Esophagus squamous epithelium (tissue), 5 donors: ENCODE results near the gene KIAA0319L. TPM values are rescaled to one million over a fixed set of nuclear protein-coding genes. Genes with fewer than 3 reads are reported as not detected.

Experiments used
- DNase-seq: peaks from one replicate; lab custom pipeline; 2025; lab: John Stamatoyannopoulos, UW
- H3K27ac ChIP-seq, 4 donors: fragments of 200-600 bp; sonication (generic); one replicate each; pipeline ENCODE4 v1.5.1; 2016 to 2019; ENCODE audit warnings: mild to moderate bottlenecking in 1 of 4
- H3K27me3 ChIP-seq, 4 donors: fragments of 200-600 bp; sonication (generic); 1 replicate in 3 of 4; 2 replicates in 1 of 4; pipeline versions ENCODE4 v1.5.1 to v1.6.0; 2017 to 2021; ENCODE audit warnings: antibody characterized with exemption in 1 of 4
- H3K36me3 ChIP-seq, 3 donors: fragments of 200-600 bp; sonication (generic); one replicate each; pipeline ENCODE4 v1.5.1; 2016 to 2019
- H3K4me1 ChIP-seq, 3 donors: fragments of 200-600 bp; sonication (generic); one replicate each; pipeline ENCODE4 v1.5.1; 2017 to 2019
- H3K4me3 ChIP-seq, 4 donors: fragments of 200-600 bp; sonication (generic); 1 replicate in 3 of 4; 2 replicates in 1 of 4; pipeline ENCODE4 v1.5.1; 2016 to 2019; ENCODE audit warnings: mild to moderate bottlenecking in 2 of 4, moderate library complexity in 1 of 4
- H3K9me3 ChIP-seq, 3 donors: fragments of 200-600 bp; sonication (generic); one replicate each; pipeline ENCODE4 v1.5.1; 2016 to 2019
- CTCF ChIP-seq, 6 experiments: fragments of 450-650 bp in 4 of 6; fragments of 200-600 bp in 2 of 6; sonication (generic) in 2 of 6; IDR thresholded peaks; one replicate each; pipeline ENCODE4 v1.5.1; 2016 to 2019; ENCODE audit warnings: antibody characterized with exemption in 6 of 6, mild to moderate bottlenecking in 4 of 6, moderate library complexity in 4 of 6
- POLR2A ChIP-seq, 4 donors: fragments of 450-650 bp; IDR thresholded peaks; one replicate each; pipeline ENCODE4 v1.6.1; 2017; ENCODE audit warnings: antibody characterized with exemption in 4 of 4, mild to moderate bottlenecking in 4 of 4, moderate library complexity in 3 of 4
- WGBS, 2 donors: methylation state at CpG; one replicate each; pipeline ENCODE4 v1.1.5; 2018; 5-methylcytosine and 5-hydroxymethylcytosine counted together
- intact Hi-C: fragments of 100-400 bp; cut with DNase I; formaldehyde crosslinking; loops from one replicate; pipeline ENCODE4 v1.15.0; 2022
- total RNA-seq, 4 donors: library from RNA; depleted of rRNA; stranded (reverse); fragments of >200 nt; gene quantifications; one replicate each; pipeline ENCODE4 v1.1.0, GENCODE V29; 2016
- donor health status: DM: yes; HTN: yes; CAD: no.

Gene KIAA0319L
- total RNA-seq, 4 donors from 2014 or later = 24.8 to 53.4 (median 28.4) TPM

GRCh38 chr1:35557611-35558373 lies 589 bp upstream of the KIAA0319L start, which contains the start of gene NCDN:
Gene NCDN (plus strand): TSS chr1:35557799. CDS start chr1:35558191, 392 bp downstream.
- Histone ChIP-seq H3K36me3 (peaks cover 0 to 24% (median 0%) of the 10 kb centered on the region in 3 donors), H3K4me1 (peaks cover 29 to 84% (median 41%) of the 10 kb centered on the region in 3 donors), H3K27ac (peak within 1 kb of the TSS; percentile 94 to 99 (median 96)), H3K27me3 (no peaks in the 10 kb centered on the region), H3K9me3 (no peaks in the 10 kb centered on the region), H3K4me3 (peak within 1 kb of the TSS; percentile 76 to 94 (median 85))
- WGBS, 2 donors = 0% methylated on average over 32 to 34 of the region's 58 CpGs
- TF ChIP-seq POLR2A (IDR thresholded peaks at IDR 0.05) (peak in 1 of 4 donors; percentile 16), CTCF (IDR thresholded peaks at IDR 0.05) (no peak)
- intact Hi-C loops = no loop called here
- DNase-seq = peak; percentile 90

GRCh38 chr1:35556484-35557117 lies 602 bp downstream of the KIAA0319L start:
- intact Hi-C loops = no loop called here
- TF ChIP-seq CTCF (IDR thresholded peaks at IDR 0.05) = no peak
- no peak for TF ChIP-seq POLR2A (IDR thresholded peaks at IDR 0.05)
- peak overlapping the region; percentile 76 to 94 (median 85) for H3K4me3 ChIP-seq
- 2 to 4% methylated on average over 3 to 5 of the region's 17 CpGs for WGBS, 2 donors
- no peaks in the 10 kb centered on the region for H3K9me3 ChIP-seq
- peaks cover 0 to 26% (median 10%) of the 10 kb centered on the region in 3 donors for H3K36me3 ChIP-seq
- no peaks in the 10 kb centered on the region for H3K27me3 ChIP-seq
- peaks cover 29 to 81% (median 41%) of the 10 kb centered on the region in 3 donors for H3K4me1 ChIP-seq
- H3K27ac ChIP-seq = peak overlapping the region; percentile 94 to 99 (median 96)
- no peak for DNase-seq

- Histone ChIP-seq H3K4me1 (peaks cover 23 to 73% (median 37%) of the 10 kb centered on the region in 3 donors), H3K4me3 (peak overlapping the region; percentile 76 to 94 (median 85))
- 23 to 31% methylated on average over 10 of the region's 10 CpGs for WGBS, 2 donors
These were observed 1.4 kb downstream of the KIAA0319L start for GRCh38 chr1:35555601-35556477.

GRCh38 chr1:35555212-35555584 lies 2.0 kb downstream of the KIAA0319L start:
- no peak for TF ChIP-seq POLR2A (IDR thresholded peaks at IDR 0.05)
- no peak for TF ChIP-seq CTCF (IDR thresholded peaks at IDR 0.05)
- DNase-seq = no peak
- H3K36me3 ChIP-seq = peaks cover 0 to 40% (median 13%) of the 10 kb centered on the region in 3 donors
- peaks cover 21 to 67% (median 31%) of the 10 kb centered on the region in 3 donors for H3K4me1 ChIP-seq
- no peak overlapping the region for H3K4me3 ChIP-seq
- H3K27ac ChIP-seq = peak overlapping the region; percentile 68 to 99 (median 96)
- WGBS, 2 donors = 29 to 46% methylated on average over 4 of the region's 4 CpGs
- H3K9me3 ChIP-seq = no peaks in the 10 kb centered on the region
- no peaks in the 10 kb centered on the region for H3K27me3 ChIP-seq
- intact Hi-C loops = no loop called here

More at GRCh38 chr1:35555601-35556477, 1.4 kb downstream of the KIAA0319L start:
- Histone ChIP-seq H3K9me3 (no peaks in the 10 kb centered on the region), H3K36me3 (peaks cover 0 to 33% (median 13%) of the 10 kb centered on the region in 3 donors), H3K27me3 (no peaks in the 10 kb centered on the region), H3K27ac (peak overlapping the region; percentile 94 to 99 (median 96))
- TF ChIP-seq POLR2A (IDR thresholded peaks at IDR 0.05) (no peak), CTCF (IDR thresholded peaks at IDR 0.05) (no peak)
- intact Hi-C loops = no loop called here
- no peak for DNase-seq
